Mononuclear cell (primary cell): ENCODE results near the gene METTL4. TPM values are rescaled to one million over a fixed set of nuclear protein-coding genes. Genes with fewer than 3 reads are reported as not detected.

Experiments used
- H3K27me3 ChIP-seq: 2 replicates; pipeline ENCODE4 v1.6.0; 2011; ENCODE audit warnings: low read length, control low read depth; ENCODE audit not compliant: insufficient read depth
- H3K4me1 ChIP-seq: 2 replicates; pipeline ENCODE4 v1.5.1; 2011; ENCODE audit warnings: mild to moderate bottlenecking, low read length, control low read depth; ENCODE audit not compliant: insufficient read depth
- H3K4me3 ChIP-seq: 2 replicates; pipeline ENCODE4 v1.5.1; 2011; ENCODE audit warnings: mild to moderate bottlenecking, low read length, moderate library complexity
- H3K9me3 ChIP-seq: 2 replicates; pipeline ENCODE4 v1.5.1; 2011; ENCODE audit warnings: low read depth, mild to moderate bottlenecking, control low read depth, low read length
- total RNA-seq: library from RNA; depleted of rRNA; stranded (reverse); fragments of >200 nt; gene quantifications from one replicate; pipeline ENCODE4 v1.2.3, GENCODE V29; 2012

Gene METTL4
- total RNA-seq, 1 donor, result 9.7 TPM

GRCh38 chr18:2572892-2573291 lies 1.6 kb upstream of the METTL4 start:
- H3K9me3 ChIP-seq, result no peaks in the 10 kb centered on the region
- H3K4me3 ChIP-seq, result no peak overlapping the region
- H3K27me3 ChIP-seq, result no peaks in the 10 kb centered on the region
- peaks cover 34% of the 10 kb centered on the region for H3K4me1 ChIP-seq

DNA sequence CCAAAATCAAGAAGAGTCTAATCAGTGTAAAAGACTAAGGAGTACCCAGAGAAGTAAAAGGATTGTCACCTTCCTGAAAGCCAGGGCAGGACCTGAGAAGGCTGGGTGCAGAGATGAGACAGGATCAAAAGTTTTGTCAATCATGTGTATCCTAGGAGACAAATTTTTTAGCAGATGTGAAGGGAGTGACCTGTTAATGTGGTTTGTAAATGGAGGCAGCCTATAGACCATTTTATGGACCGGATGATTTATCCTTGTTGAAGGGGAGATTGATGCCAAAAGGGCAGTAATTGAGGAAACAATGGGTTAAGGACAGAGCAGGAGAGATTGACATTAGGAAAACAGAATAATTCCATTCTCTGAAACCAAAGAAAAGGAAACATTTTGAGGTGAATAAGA lies 865 bp upstream of the METTL4 start:
- Histone ChIP-seq H3K4me1 (peaks cover 34% of the 10 kb centered on the region), H3K27me3 (no peaks in the 10 kb centered on the region), H3K4me3 (peak overlapping the region; percentile 82), H3K9me3 (no peaks in the 10 kb centered on the region)

DNA sequence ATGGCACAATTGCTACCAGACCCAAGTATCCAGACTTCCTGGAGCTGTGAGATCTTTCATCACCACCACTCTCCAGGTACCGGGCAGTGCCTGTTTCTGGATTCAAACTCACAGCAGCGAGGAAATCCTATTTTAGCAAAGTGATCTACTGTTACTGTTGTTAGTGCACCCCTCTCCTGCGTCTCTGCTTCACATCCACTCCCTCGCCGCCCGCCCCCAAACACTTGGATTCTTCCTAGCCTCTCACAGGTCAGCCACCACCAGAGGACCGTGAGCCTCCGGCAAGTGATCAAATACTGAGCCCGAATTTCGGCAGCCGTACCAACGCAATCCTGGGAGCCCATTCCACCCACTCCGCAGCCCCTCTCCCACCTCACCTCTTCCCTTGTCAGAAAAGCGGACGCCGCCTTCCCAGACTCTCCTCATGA lies 519 bp downstream of the METTL4 start:
- H3K27me3 ChIP-seq, result no peaks in the 10 kb centered on the region
- H3K4me3 ChIP-seq, result peak overlapping the region; percentile 82
- H3K4me1 ChIP-seq, result peaks cover 34% of the 10 kb centered on the region
- no peaks in the 10 kb centered on the region for H3K9me3 ChIP-seq

DNA sequence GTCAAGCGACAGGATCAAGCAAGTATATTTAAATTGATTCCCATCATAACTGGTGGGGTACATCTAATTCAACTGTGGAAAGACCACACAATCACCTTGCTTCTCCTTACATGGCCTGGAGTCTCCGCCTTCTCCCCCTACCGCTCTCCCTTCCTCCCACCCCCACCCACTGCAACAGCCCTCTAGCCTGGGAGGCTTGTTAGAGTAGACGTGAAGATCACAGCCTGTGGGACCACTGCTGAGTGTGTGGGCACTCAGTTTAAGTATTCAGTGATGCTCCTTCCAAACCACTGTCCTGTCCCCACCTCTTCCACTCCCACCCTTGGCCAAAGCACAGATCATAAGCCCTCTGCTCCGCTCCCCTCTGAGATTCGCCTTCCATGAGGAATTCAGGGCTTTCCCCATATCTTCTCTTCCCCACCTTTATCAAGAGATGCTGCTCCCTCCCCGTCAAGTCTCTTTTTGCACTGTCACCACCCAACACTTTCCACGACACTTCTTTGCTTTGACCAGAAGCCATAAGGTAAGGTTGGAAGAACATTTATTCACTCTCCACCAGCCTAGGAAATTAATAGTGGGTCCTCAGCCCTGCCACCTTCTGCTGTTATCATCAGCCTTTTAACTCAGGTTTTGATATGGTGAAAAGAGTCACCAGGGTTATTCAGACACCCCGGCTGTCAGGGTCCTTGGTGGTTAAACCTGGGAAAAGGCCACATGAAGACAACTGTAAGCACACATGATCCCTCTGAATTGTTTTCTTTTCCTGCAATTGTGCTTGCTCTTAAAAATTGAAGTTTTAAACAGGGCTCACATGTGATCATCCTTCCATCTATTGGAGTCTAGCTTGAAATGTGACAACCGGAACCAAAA lies 1.7 kb downstream of the METTL4 start:
- Histone ChIP-seq H3K9me3 (no peaks in the 10 kb centered on the region), H3K4me3 (no peak overlapping the region), H3K27me3 (no peaks in the 10 kb centered on the region), H3K4me1 (peaks cover 34% of the 10 kb centered on the region)

DNA sequence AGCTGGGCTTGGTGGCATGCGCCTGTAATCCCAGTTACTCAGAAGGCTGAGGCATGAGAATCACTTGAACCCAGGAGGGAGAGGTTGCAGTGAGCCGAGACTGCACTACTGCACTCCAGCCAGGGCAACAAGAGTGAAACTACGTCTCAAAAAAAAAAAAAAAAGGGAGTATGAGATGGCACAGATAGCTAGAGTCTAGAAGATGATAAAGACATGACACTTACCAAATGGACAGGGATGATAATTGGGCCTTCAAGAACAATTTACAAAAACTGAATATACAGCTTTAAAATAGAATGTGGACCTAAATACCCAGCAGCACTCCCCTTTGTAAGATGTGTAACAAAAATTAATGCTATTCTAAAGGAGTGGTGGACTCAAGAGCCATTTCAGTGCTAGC lies 2.7 kb downstream of the METTL4 start:
- peaks cover 34% of the 10 kb centered on the region for H3K4me1 ChIP-seq
- H3K27me3 ChIP-seq, result no peaks in the 10 kb centered on the region
- H3K9me3 ChIP-seq, result no peaks in the 10 kb centered on the region

DNA sequence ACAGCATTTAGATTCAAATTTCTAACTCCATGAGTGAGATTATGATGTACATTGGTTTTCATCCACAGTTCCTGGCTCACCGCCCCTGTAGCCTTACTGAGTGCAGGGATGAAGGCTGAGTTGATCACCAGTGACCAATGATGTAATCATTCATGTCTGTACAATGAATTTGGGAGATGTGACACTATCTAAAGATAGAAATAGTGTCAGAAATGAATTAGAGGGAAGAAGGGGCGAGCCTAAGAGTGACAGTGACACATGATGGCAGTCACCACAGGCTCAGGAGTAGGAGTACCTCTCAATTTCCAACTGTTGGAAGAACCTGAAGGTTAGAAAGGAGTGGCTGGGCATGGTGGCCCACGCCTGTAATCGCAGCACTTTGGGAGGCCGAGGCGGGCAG lies 3.2 kb downstream of the METTL4 start:
- Histone ChIP-seq H3K27me3 (no peaks in the 10 kb centered on the region), H3K4me3 (no peak overlapping the region), H3K4me1 (peaks cover 31% of the 10 kb centered on the region), H3K9me3 (no peaks in the 10 kb centered on the region)

More for the DNA sequence above, 2.7 kb downstream of the METTL4 start:
- H3K4me3 ChIP-seq, result no peak overlapping the region

- Histone ChIP-seq H3K9me3 (no peaks in the 10 kb centered on the region), H3K27me3 (no peaks in the 10 kb centered on the region), H3K4me1 (peaks cover under 1% of the 10 kb centered on the region), H3K4me3 (no peak overlapping the region)
Observed at GRCh38 chr18:2564373-2564772, 6.9 kb downstream of the METTL4 start.

- H3K27me3 ChIP-seq, result no peaks in the 10 kb centered on the region
- no peaks in the 10 kb centered on the region for H3K9me3 ChIP-seq
- H3K4me3 ChIP-seq, result no peak overlapping the region
- H3K4me1 ChIP-seq, result no peaks in the 10 kb centered on the region
Observed at GRCh38 chr18:2559249-2559648, 12.1 kb downstream of the METTL4 start.

GRCh38 chr18:2557536-2557935 lies 13.8 kb downstream of the METTL4 start:
- H3K4me1 ChIP-seq, result no peaks in the 10 kb centered on the region
- H3K27me3 ChIP-seq, result no peaks in the 10 kb centered on the region
- H3K4me3 ChIP-seq, result no peak overlapping the region
- no peaks in the 10 kb centered on the region for H3K9me3 ChIP-seq

- Histone ChIP-seq H3K4me1 (no peaks in the 10 kb centered on the region), H3K9me3 (no peaks in the 10 kb centered on the region), H3K4me3 (no peak overlapping the region), H3K27me3 (no peaks in the 10 kb centered on the region)
Observed at GRCh38 chr18:2555895-2556294, 15.4 kb downstream of the METTL4 start.

GRCh38 chr18:2554696-2555095 lies 16.6 kb downstream of the METTL4 start:
- Histone ChIP-seq H3K9me3 (no peaks in the 10 kb centered on the region), H3K27me3 (no peaks in the 10 kb centered on the region), H3K4me1 (no peaks in the 10 kb centered on the region), H3K4me3 (no peak overlapping the region)

DNA sequence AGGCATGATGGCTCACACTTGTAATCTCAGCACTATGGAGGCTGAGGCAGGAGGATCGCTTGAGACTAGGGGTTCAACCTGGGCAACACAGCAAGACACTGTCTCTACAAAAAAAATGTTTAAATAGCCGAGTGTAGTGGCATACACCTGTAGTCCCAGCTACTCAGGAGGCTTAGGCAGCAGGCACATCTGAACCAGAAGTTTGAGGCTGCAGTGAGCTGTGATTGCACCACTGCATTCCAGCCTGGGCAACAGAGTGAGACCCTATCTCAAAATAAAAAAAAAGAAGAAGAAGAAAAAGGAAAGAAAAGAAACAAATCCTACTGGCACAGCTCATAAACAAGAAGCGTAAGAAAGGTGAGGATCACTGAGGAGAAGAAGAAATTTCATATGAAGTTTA lies 19.9 kb downstream of the METTL4 start:
- no peaks in the 10 kb centered on the region for H3K9me3 ChIP-seq
- no peaks in the 10 kb centered on the region for H3K4me1 ChIP-seq
- H3K4me3 ChIP-seq, result no peak overlapping the region
- no peaks in the 10 kb centered on the region for H3K27me3 ChIP-seq

- Histone ChIP-seq H3K27me3 (no peaks in the 10 kb centered on the region), H3K4me3 (no peak overlapping the region), H3K9me3 (no peaks in the 10 kb centered on the region), H3K4me1 (no peaks in the 10 kb centered on the region)
Observed at GRCh38 chr18:2549462-2549861, 21.8 kb downstream of the METTL4 start.

GRCh38 chr18:2547477-2548087 lies 23.7 kb downstream of the METTL4 start:
- H3K27me3 ChIP-seq, result no peaks in the 10 kb centered on the region
- no peaks in the 10 kb centered on the region for H3K9me3 ChIP-seq
- H3K4me1 ChIP-seq, result no peaks in the 10 kb centered on the region
- no peak overlapping the region for H3K4me3 ChIP-seq

DNA sequence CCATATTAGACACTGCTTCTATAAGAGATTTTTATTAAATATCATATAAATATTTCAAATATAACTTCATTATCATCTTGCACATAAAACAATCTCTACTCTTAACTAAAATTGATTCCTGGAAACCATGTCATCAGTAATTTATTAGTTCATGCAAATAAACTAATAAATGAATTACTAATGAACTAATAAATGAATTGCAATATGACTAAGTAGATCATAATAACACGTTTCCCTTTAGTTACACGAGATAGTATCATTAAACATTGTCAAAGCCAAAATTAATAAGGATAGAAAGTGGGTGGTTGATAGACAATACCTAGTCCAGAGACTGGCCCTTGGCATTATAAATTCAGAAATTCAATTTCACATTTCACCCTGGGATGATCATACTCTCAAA lies 26.1 kb downstream of the METTL4 start:
- no peaks in the 10 kb centered on the region for H3K4me1 ChIP-seq
- H3K4me3 ChIP-seq, result no peak overlapping the region
- no peaks in the 10 kb centered on the region for H3K9me3 ChIP-seq
- no peaks in the 10 kb centered on the region for H3K27me3 ChIP-seq
